Measurements from ENCODE around the gene MAP7D1. TPM values are rescaled to one million over a fixed set of nuclear protein-coding genes. Genes with fewer than 3 reads are reported as not detected.

The MAP7D1 gene
- polyA plus RNA-seq, 1 of the 3 experiments (the other 2 are of a cell fraction): 69.9 TPM

GRCh38 chr1:36174713-36175112, 18.8 kb downstream of the MAP7D1 start:
- peaks cover 56 to 68% of the 10 kb centered on the region in 2 experiments for H3K36me3 ChIP-seq (replicated peaks in 1 of 2; ENCODE audit: control insufficient read depth in 1 of 2, insufficient read depth in 2 of 2, low read length in 1 of 2)
- peaks cover 9% of the 10 kb centered on the region for H3F3A ChIP-seq (replicated peaks; ENCODE audit: insufficient read depth)
- no peak overlapping the region for H3K4me2 ChIP-seq
- no peaks in the 10 kb centered on the region for H3K9me3 ChIP-seq
- DNase-seq: no peak
- no peak overlapping the region; the same call in 1 of the 2 replicates for H3K9ac ChIP-seq
- TF ChIP-seq MXI1 (IDR thresholded peaks at IDR 0.05; ENCODE audit: low read depth, low read length) (no peak), ELF1 (IDR thresholded peaks at IDR 0.05) (no peak), JUND (IDR thresholded peaks at IDR 0.05) (no peak), ZBTB33 (IDR thresholded peaks at IDR 0.05; ENCODE audit: borderline replicate concordance, low read depth) (no peak), GABPA (IDR thresholded peaks at IDR 0.05; ENCODE audit: low read depth) (no peak), GATA2 (CRISPR knock-in tag; IDR thresholded peaks at IDR 0.05) (no peak), TAF1 (IDR thresholded peaks at IDR 0.05; ENCODE audit: borderline replicate concordance, low read depth, low read length) (no peak), USF2 (IDR thresholded peaks at IDR 0.05; ENCODE audit: borderline replicate concordance, low read depth, low read length) (no peak), MEF2A (IDR thresholded peaks at IDR 0.05; ENCODE audit: borderline replicate concordance, low read depth) (no peak), TEAD4 (IDR thresholded peaks at IDR 0.05; ENCODE audit: borderline replicate concordance, insufficient read depth) (no peak), REST (IDR thresholded peaks at IDR 0.05; ENCODE audit: low read depth, low read length) (no peak), NRF1 (IDR thresholded peaks at IDR 0.05; ENCODE audit: low read depth, low read length) (no peak), MAX (IDR thresholded peaks at IDR 0.05; ENCODE audit: low read depth) (no peak), RAD21 (IDR thresholded peaks at IDR 0.05; ENCODE audit: low read length) (no peak), FOXJ3 (CRISPR knock-in tag; IDR thresholded peaks at IDR 0.05) (no peak), USF1 (IDR thresholded peaks at IDR 0.05; ENCODE audit: borderline replicate concordance, low read depth) (no peak)
- CTCF ChIA-PET: interaction anchor here (1.0 to 1.1 kb wide), 2 partner anchors 13 to 14 kb away, joined by 3 read pairs; no protein-coding TSS in a partner anchor
- H2AFZ ChIP-seq (ENCODE audit: low read depth): no peak overlapping the region
- POLR2A ChIA-PET: interaction anchor here (1.2 kb wide), 1 partner anchor 13 kb away, joined by 3 read pairs; no protein-coding TSS in a partner anchor
- peaks cover 48% of the 10 kb centered on the region for H4K20me1 ChIP-seq (ENCODE audit: insufficient read depth)
- 94% methylated on average over 11 of the region's 11 CpGs for WGBS (ENCODE audit: low lambda C conversion rate)
- H3K27ac ChIP-seq (ENCODE audit: low read depth in 2 of 2, low read length in 1 of 2): peak overlapping the region in 1 of 2 experiments; percentile 46; a peak in 2 of 4 replicates
- no peaks in the 10 kb centered on the region for H3K27me3 ChIP-seq (ENCODE audit: insufficient read depth)
- H3K4me3 ChIP-seq (ENCODE audit: low read depth in 2 of 2, low read length in 1 of 2): no peak overlapping the region
- H3K4me1 ChIP-seq (ENCODE audit: control insufficient read depth in 1 of 2, insufficient read depth in 2 of 2, low read depth in 1 of 2, low read length in 1 of 2): peaks cover 0 to 15% of the 10 kb centered on the region in 2 experiments; a peak in 2 of 4 replicates
- peaks cover 71% of the 10 kb centered on the region for H3K79me2 ChIP-seq (ENCODE audit: insufficient read depth)
- no peaks in the 10 kb centered on the region for H3K9me2 ChIP-seq

Data from SK-N-SH (cell line).